SK-N-SH (cell line): ENCODE data around the gene CYP46A1. TPM values are rescaled to one million over a fixed set of nuclear protein-coding genes. Genes with fewer than 3 reads are reported as not detected.

Experiments
- CTCF ChIA-PET: fragments of 300-600, 350-600 bp; formaldehyde crosslinking; extraction: SDS; loops from one replicate; lab custom pipeline; 2021; lab: Yijun Ruan, JAX
- POLR2A ChIA-PET: fragments of 350-600 bp; sonication (Branson Sonifier 250); formaldehyde crosslinking; extraction: SDS; loops from one replicate; lab custom pipeline; 2020; ENCODE audit warnings: antibody characterized with exemption, inconsistent platforms; lab: Yijun Ruan, JAX
- DNase-seq: peaks from one replicate; pipeline ENCODE4 v3.0.0; 2012
- H2AFZ ChIP-seq: fragments of 200-600 bp; sonication (generic); 2 replicates; pipeline ENCODE4 v1.8.1; 2016; ENCODE audit warnings: antibody characterized with exemption, mild to moderate bottlenecking, low read depth
- H3F3A ChIP-seq: fragments of 200-600 bp; sonication (generic); replicated peaks from 2 replicates; pipeline ENCODE3; 2016; ENCODE audit warnings: antibody characterized with exemption, mild to moderate bottlenecking; ENCODE audit not compliant: insufficient read depth
- H3K27ac ChIP-seq, 2 experiments: fragments of 200-500 bp in 1 of 2; fragments of 200-600 bp in 1 of 2; sonication (Bioruptor generic) in 1 of 2; sonication (generic), shearing (Covaris generic) in 1 of 2; 2 replicates each; pipeline versions ENCODE4 v1.5.1 to v1.6.1; 2014 to 2016; ENCODE audit warnings: low read depth in 2 of 2, inconsistent platforms in 1 of 2, low read length in 1 of 2, mild to moderate bottlenecking in 1 of 2, mixed read lengths in 1 of 2
- H3K27me3 ChIP-seq: fragments of 200-600 bp; sonication (generic), shearing (Covaris generic); 2 replicates; pipeline ENCODE4 v1.6.1; 2016; ENCODE audit warnings: mixed run types; ENCODE audit not compliant: insufficient read depth
- H3K36me3 ChIP-seq, 2 experiments: fragments of 200-500 bp in 1 of 2; fragments of 200-600 bp in 1 of 2; sonication (Bioruptor generic) in 1 of 2; sonication (generic) in 1 of 2; replicated peaks in 1 of 2; 2 replicates each; pipeline versions ENCODE3 to v1.5.1; 2014 to 2016; ENCODE audit warnings: low read length in 1 of 2, mild to moderate bottlenecking in 1 of 2; ENCODE audit not compliant: insufficient read depth in 2 of 2, control insufficient read depth in 1 of 2
- H3K4me1 ChIP-seq, 2 experiments: fragments of 200-500 bp in 1 of 2; fragments of 200-600 bp in 1 of 2; sonication (Bioruptor generic) in 1 of 2; sonication (generic), shearing (Covaris generic) in 1 of 2; 2 replicates each; pipeline versions ENCODE4 v1.5.1 to v1.6.1; 2014 to 2016; ENCODE audit warnings: low read depth in 1 of 2, low read length in 1 of 2, mixed run types in 1 of 2; ENCODE audit not compliant: insufficient read depth in 2 of 2, control insufficient read depth in 1 of 2
- H3K4me2 ChIP-seq: fragments of 200-600 bp; sonication (generic), shearing (Covaris generic); 2 replicates; pipeline ENCODE4 v1.6.1; 2017; ENCODE audit warnings: mixed run types
- H3K4me3 ChIP-seq, 2 experiments: fragments of 200-500 bp in 1 of 2; fragments of 200-600 bp in 1 of 2; sonication (Bioruptor generic) in 1 of 2; sonication (generic), shearing (Covaris generic) in 1 of 2; 2 replicates each; pipeline versions ENCODE4 v1.5.1 to v1.8.1; 2014 to 2016; ENCODE audit warnings: low read depth in 2 of 2, inconsistent platforms in 1 of 2, low read length in 1 of 2, mild to moderate bottlenecking in 1 of 2, mixed read lengths in 1 of 2, moderate library complexity in 1 of 2
- H3K79me2 ChIP-seq: fragments of 200-600 bp; sonication (generic); 2 replicates; pipeline ENCODE4 v1.8.1; 2017; ENCODE audit warnings: mild to moderate bottlenecking; ENCODE audit not compliant: insufficient read depth
- H3K9ac ChIP-seq: fragments of 200-600 bp; sonication (generic); 2 replicates; pipeline ENCODE4 v1.6.1; 2017; ENCODE audit warnings: mixed run types
- H3K9me2 ChIP-seq: fragments of 200-600 bp; sonication (generic); 2 replicates; pipeline ENCODE4 v1.6.1; 2017; ENCODE audit warnings: mixed run types
- H3K9me3 ChIP-seq: fragments of 200-600 bp; sonication (generic); 2 replicates; pipeline ENCODE4 v1.6.1; 2017; ENCODE audit warnings: mixed run types, mild to moderate bottlenecking, moderate library complexity
- H4K20me1 ChIP-seq: fragments of 200-600 bp; sonication (generic); 2 replicates; pipeline ENCODE4 v1.6.1; 2017; ENCODE audit warnings: mild to moderate bottlenecking, mixed run types; ENCODE audit not compliant: insufficient read depth
- ELF1 ChIP-seq: IDR thresholded peaks from 2 replicates; pipeline ENCODE4 v1.4.0; 2012
- EP300 ChIP-seq, 2 experiments: IDR thresholded peaks; 2 replicates each; pipeline versions ENCODE4 v1.4.0 to v1.6.1; 2012; ENCODE audit warnings: borderline replicate concordance in 1 of 2, low read depth in 1 of 2, low read length in 1 of 2
- EZH2phosphoT487 ChIP-seq: fragments of 200-600 bp; sonication (generic); IDR thresholded peaks from 2 replicates; pipeline ENCODE4 v1.6.1; 2017; ENCODE audit warnings: low read depth, mixed run types, mild to moderate bottlenecking, antibody characterized with exemption, moderate library complexity, borderline replicate concordance
- FOSL2 ChIP-seq: IDR thresholded peaks from 2 replicates; pipeline ENCODE4 v1.4.0; 2012; ENCODE audit warnings: low read depth, mild to moderate bottlenecking, moderate library complexity, borderline replicate concordance
- FOXJ3 ChIP-seq: sonication (generic); formaldehyde crosslinking; IDR thresholded peaks from 2 replicates; pipeline ENCODE4 v1.5.1; 2020; ENCODE audit warnings: mild to moderate bottlenecking, missing genetic modification reagents
- FOXM1 ChIP-seq: IDR thresholded peaks from 2 replicates; pipeline ENCODE4 v1.4.0; 2012; ENCODE audit warnings: low read depth, mild to moderate bottlenecking
- GABPA ChIP-seq: IDR thresholded peaks from 2 replicates; pipeline ENCODE4 v1.4.0; 2012; ENCODE audit warnings: low read depth, mild to moderate bottlenecking
- IRF3 ChIP-seq: fragments of 150-350 bp; IDR thresholded peaks from 2 replicates; pipeline ENCODE4 v1.6.1; 2016; ENCODE audit warnings: mild to moderate bottlenecking, low read depth, low read length
- JUND ChIP-seq: IDR thresholded peaks from 2 replicates; pipeline ENCODE4 v1.4.0; 2012
- MXI1 ChIP-seq: IDR thresholded peaks from 2 replicates; pipeline ENCODE4 v1.6.1; 2012; ENCODE audit warnings: mild to moderate bottlenecking, low read depth, low read length, improper control_type of control experiment
- NFIC ChIP-seq: IDR thresholded peaks from 2 replicates; pipeline ENCODE4 v1.4.0; 2012; ENCODE audit warnings: borderline replicate concordance
- RAD21 ChIP-seq: IDR thresholded peaks from 2 replicates; pipeline ENCODE4 v1.6.1; 2012; ENCODE audit warnings: mild to moderate bottlenecking, low read length
- REST ChIP-seq: IDR thresholded peaks from 2 replicates; pipeline ENCODE4 v1.6.1; 2012; ENCODE audit warnings: mild to moderate bottlenecking, low read depth, low read length, moderate library complexity
- RXRA ChIP-seq: IDR thresholded peaks from 2 replicates; pipeline ENCODE4 v1.4.0; 2012; ENCODE audit warnings: low read depth, mild to moderate bottlenecking, borderline replicate concordance
- SIN3A ChIP-seq: IDR thresholded peaks from 2 replicates; pipeline ENCODE4 v1.6.1; 2012; ENCODE audit warnings: low read depth, mild to moderate bottlenecking, low read length, moderate library complexity, borderline replicate concordance
- SMC3 ChIP-seq: IDR thresholded peaks from 2 replicates; pipeline ENCODE4 v1.6.1; 2012; ENCODE audit warnings: low read depth, low read length, improper control_type of control experiment
- TCF12 ChIP-seq: IDR thresholded peaks from 2 replicates; pipeline ENCODE4 v1.4.0; 2012
- TEAD4 ChIP-seq: IDR thresholded peaks from 2 replicates; pipeline ENCODE4 v1.4.0; 2012; ENCODE audit warnings: mild to moderate bottlenecking, borderline replicate concordance; ENCODE audit not compliant: insufficient read depth
- WGBS: methylation state at CpG from one replicate; pipeline ENCODE4 v1.1.6; 2017; ENCODE audit warnings: low lambda C conversion rate; 5-methylcytosine and 5-hydroxymethylcytosine counted together
- polyA plus RNA-seq, 3 experiments: library from polyadenylated mRNA; depleted of rRNA; stranded (reverse); fragments of >200 nt; gene quantifications; 2 replicates each; pipeline ENCODE4 v1.2.3, GENCODE V29; 2012
- TF ChIP-seq, protein P1 (sequence below): IDR thresholded peaks from 2 replicates; pipeline ENCODE4 v1.4.0; 2012; ENCODE audit warnings: low read depth, borderline replicate concordance

CYP46A1 gene
- polyA plus RNA-seq, 1 of the 3 experiments (the other 2 are of a cell fraction), result 0.30 TPM

DNA sequence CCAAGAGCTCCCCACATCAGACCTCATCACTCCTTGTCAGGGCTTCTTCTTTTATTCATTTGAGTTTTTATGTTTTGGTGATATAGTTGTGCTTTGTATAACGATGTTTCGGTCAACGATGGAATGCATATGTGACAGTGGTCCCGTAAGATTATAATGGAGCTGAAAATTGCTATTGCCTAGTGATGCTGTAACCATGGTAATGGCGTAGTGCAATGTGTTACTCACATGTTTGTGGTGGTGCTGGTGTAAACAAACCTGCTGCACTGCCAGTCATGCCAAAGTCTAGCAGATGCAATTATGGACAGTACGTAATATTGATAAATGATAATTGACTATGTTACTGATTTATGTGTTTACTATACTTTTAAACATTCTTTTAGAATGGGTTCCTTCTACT lies 16.3 kb downstream of the CYP46A1 start:
- POLR2A ChIA-PET, result no interaction called here
- no peak overlapping the region for H3K4me2 ChIP-seq
- H3K9me2 ChIP-seq, result no peaks in the 10 kb centered on the region
- no peaks in the 10 kb centered on the region for H3K79me2 ChIP-seq
- TF ChIP-seq MXI1 (no peak), JUND (no peak), SIN3A (no peak), FOXJ3 (CRISPR knock-in tag) (no peak), ELF1 (no peak), NFIC (no peak)
- DNase-seq, result no peak
- no peaks in the 10 kb centered on the region for H3K4me1 ChIP-seq
- no peaks in the 10 kb centered on the region for H3F3A ChIP-seq
- no peak overlapping the region for H3K27ac ChIP-seq
- H2AFZ ChIP-seq, result no peak overlapping the region
- CTCF ChIA-PET, result interaction anchor here (4.9 kb wide), 1 partner anchor 13 kb away, joined by 19 read pairs; no protein-coding TSS in a partner anchor
- no peak overlapping the region for H3K9ac ChIP-seq
- H3K36me3 ChIP-seq, result no peaks in the 10 kb centered on the region
- H4K20me1 ChIP-seq, result no peaks in the 10 kb centered on the region
- WGBS, result 84% methylated on average over 6 of the region's 6 CpGs
- H3K27me3 ChIP-seq, result no peaks in the 10 kb centered on the region
- H3K9me3 ChIP-seq, result 0 out of 2 replicates have a peak, but pooled peaks cover 4% of the 10 kb centered on the region
- no peak overlapping the region for H3K4me3 ChIP-seq

- POLR2A ChIA-PET, result no interaction called here
- WGBS, result 86% methylated on average over 1 of the region's 1 CpG
- CTCF ChIA-PET, result interaction anchor here (1.0 to 4.9 kb wide), 2 partner anchors 13 to 185 kb away, joined by 4 to 19 read pairs; no protein-coding TSS in a partner anchor
Observed at GRCh38 chr14:99701260-99701659, 17.2 kb downstream of the CYP46A1 start.

More at GRCh38 chr14:99701260-99701659, 17.2 kb downstream of the CYP46A1 start:
- H3F3A ChIP-seq, result no peaks in the 10 kb centered on the region
- no peaks in the 10 kb centered on the region for H3K27me3 ChIP-seq
- no peaks in the 10 kb centered on the region for H3K79me2 ChIP-seq
- H3K27ac ChIP-seq, result no peak overlapping the region
- DNase-seq, result no peak
- 0 out of 2 replicates have a peak, but pooled peaks cover 4% of the 10 kb centered on the region for H3K9me3 ChIP-seq
- H3K4me1 ChIP-seq, result no peaks in the 10 kb centered on the region
- H3K9ac ChIP-seq, result no peak overlapping the region
- H3K4me3 ChIP-seq, result no peak overlapping the region
- H3K36me3 ChIP-seq, result no peaks in the 10 kb centered on the region
- no peak overlapping the region for H3K4me2 ChIP-seq
- no peaks in the 10 kb centered on the region for H3K9me2 ChIP-seq
- no peak overlapping the region for H2AFZ ChIP-seq
- TF ChIP-seq EP300 (IDR thresholded peaks at IDR 0.05; ENCODE audit: borderline replicate concordance in 1 of 2, low read depth in 1 of 2, low read length in 1 of 2), result no peak
- TF ChIP-seq RXRA, result no peak
- TF ChIP-seq IRF3, result no peak
- TF ChIP-seq FOXM1, result no peak
- no peak for TF ChIP-seq TCF12
- TF ChIP-seq GABPA, result no peak
- no peak for TF ChIP-seq FOSL2
- TF ChIP-seq RAD21, result no peak
- TF ChIP-seq, protein P1, sequence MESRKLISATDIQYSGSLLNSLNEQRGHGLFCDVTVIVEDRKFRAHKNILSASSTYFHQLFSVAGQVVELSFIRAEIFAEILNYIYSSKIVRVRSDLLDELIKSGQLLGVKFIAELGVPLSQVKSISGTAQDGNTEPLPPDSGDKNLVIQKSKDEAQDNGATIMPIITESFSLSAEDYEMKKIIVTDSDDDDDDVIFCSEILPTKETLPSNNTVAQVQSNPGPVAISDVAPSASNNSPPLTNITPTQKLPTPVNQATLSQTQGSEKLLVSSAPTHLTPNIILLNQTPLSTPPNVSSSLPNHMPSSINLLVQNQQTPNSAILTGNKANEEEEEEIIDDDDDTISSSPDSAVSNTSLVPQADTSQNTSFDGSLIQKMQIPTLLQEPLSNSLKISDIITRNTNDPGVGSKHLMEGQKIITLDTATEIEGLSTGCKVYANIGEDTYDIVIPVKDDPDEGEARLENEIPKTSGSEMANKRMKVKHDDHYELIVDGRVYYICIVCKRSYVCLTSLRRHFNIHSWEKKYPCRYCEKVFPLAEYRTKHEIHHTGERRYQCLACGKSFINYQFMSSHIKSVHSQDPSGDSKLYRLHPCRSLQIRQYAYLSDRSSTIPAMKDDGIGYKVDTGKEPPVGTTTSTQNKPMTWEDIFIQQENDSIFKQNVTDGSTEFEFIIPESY, result no peak
- TF ChIP-seq EZH2phosphoT487, result no peak
- TF ChIP-seq SMC3, result no peak
- no peak for TF ChIP-seq TEAD4
- no peak for TF ChIP-seq SIN3A
- no peak for TF ChIP-seq REST
- H4K20me1 ChIP-seq, result no peaks in the 10 kb centered on the region
